ENCODE measurements around the gene FRMD1.
A peak's percentile ranks its signal among the peaks of the same experiment; 100 is the strongest.
"Not testable (repeated sequence)": the region's sequence is repeated elsewhere in the genome, so short reads cannot be mapped to it uniquely, and the experiment has no call there.

FRMD1 gene

GRCh38 chr6:168083514-168083885 is 4.5 kb upstream of the FRMD1 start:
- DNase-seq (ENCODE audit: insufficient read length, low spot score): no peak
- no peak for FAIRE-seq
- TF ChIP-seq SPI1 (IDR thresholded peaks at IDR 0.05; ENCODE audit: low read depth, low read length) (no peak), POU2F2 (IDR thresholded peaks at IDR 0.05; ENCODE audit: low read depth, low read length) (no peak), POLR2AphosphoS5 (IDR thresholded peaks at IDR 0.05; ENCODE audit: low read depth, low read length) (no peak), POLR2A (IDR thresholded peaks at IDR 0.05; ENCODE audit: low read depth, low read length) (no peak), PAX5 (IDR thresholded peaks at IDR 0.05; ENCODE audit: insufficient read depth, low read length, severe bottlenecking) (no peak), TAF1 (IDR thresholded peaks at IDR 0.05; ENCODE audit: low read depth, low read length) (no peak)

GRCh38 chr6:168082860-168083513 is 4.0 kb upstream of the FRMD1 start:
- TF ChIP-seq POLR2A (IDR thresholded peaks at IDR 0.05; ENCODE audit: low read depth, low read length): no peak
- TF ChIP-seq SPI1 (IDR thresholded peaks at IDR 0.05; ENCODE audit: low read depth, low read length): no peak
- FAIRE-seq: no peak

GRCh38 chr6:168081858-168082546 is 3.0 kb upstream of the FRMD1 start:
- FAIRE-seq: no peak
- TF ChIP-seq SPI1 (IDR thresholded peaks at IDR 0.05; ENCODE audit: low read depth, low read length): no peak
- TF ChIP-seq POU2F2 (IDR thresholded peaks at IDR 0.05; ENCODE audit: low read depth, low read length): no peak
- TF ChIP-seq TAF1 (IDR thresholded peaks at IDR 0.05; ENCODE audit: low read depth, low read length): no peak
- TF ChIP-seq POLR2A (IDR thresholded peaks at IDR 0.05; ENCODE audit: low read depth, low read length): no peak
- TF ChIP-seq POLR2AphosphoS5 (IDR thresholded peaks at IDR 0.05; ENCODE audit: low read depth, low read length): no peak
- TF ChIP-seq PAX5 (IDR thresholded peaks at IDR 0.05; ENCODE audit: insufficient read depth, low read length, severe bottlenecking): no peak
- no peak for DNase-seq (ENCODE audit: insufficient read length, low spot score)

More at GRCh38 chr6:168082860-168083513, 4.0 kb upstream of the FRMD1 start:
- no peak for DNase-seq (ENCODE audit: insufficient read length, low spot score)

GRCh38 chr6:168080393-168081077 is 1.5 kb upstream of the FRMD1 start:
- no peak for FAIRE-seq
- no peak for DNase-seq (ENCODE audit: insufficient read length, low spot score)
- TF ChIP-seq SPI1 (IDR thresholded peaks at IDR 0.05; ENCODE audit: low read depth, low read length): no peak
- no peak for TF ChIP-seq PAX5 (IDR thresholded peaks at IDR 0.05; ENCODE audit: insufficient read depth, low read length, severe bottlenecking)
- TF ChIP-seq POLR2AphosphoS5 (IDR thresholded peaks at IDR 0.05; ENCODE audit: low read depth, low read length): no peak
- no peak for TF ChIP-seq POU2F2 (IDR thresholded peaks at IDR 0.05; ENCODE audit: low read depth, low read length)
- no peak for TF ChIP-seq TAF1 (IDR thresholded peaks at IDR 0.05; ENCODE audit: low read depth, low read length)
- TF ChIP-seq POLR2A (IDR thresholded peaks at IDR 0.05; ENCODE audit: low read depth, low read length): no peak

- no peak for DNase-seq (ENCODE audit: insufficient read length, low spot score)
- no peak for FAIRE-seq
- TF ChIP-seq POLR2AphosphoS5 (IDR thresholded peaks at IDR 0.05; ENCODE audit: low read depth, low read length) (no peak), POLR2A (IDR thresholded peaks at IDR 0.05; ENCODE audit: low read depth, low read length) (no peak), POU2F2 (IDR thresholded peaks at IDR 0.05; ENCODE audit: low read depth, low read length) (no peak), TAF1 (IDR thresholded peaks at IDR 0.05; ENCODE audit: low read depth, low read length) (no peak), PAX5 (IDR thresholded peaks at IDR 0.05; ENCODE audit: insufficient read depth, low read length, severe bottlenecking) (no peak), SPI1 (IDR thresholded peaks at IDR 0.05; ENCODE audit: low read depth, low read length) (no peak)
These were observed 653 bp downstream of the FRMD1 start for GRCh38 chr6:168078175-168078942.

- not testable (repeated sequence) for FAIRE-seq; DNase-seq (ENCODE audit: insufficient read length, low spot score)
These were observed 1.6 kb downstream of the FRMD1 start for GRCh38 chr6:168077401-168077800.

- FAIRE-seq (no peak), DNase-seq (ENCODE audit: insufficient read length, low spot score) (no peak)
- no peak for TF ChIP-seq PAX5 (IDR thresholded peaks at IDR 0.05; ENCODE audit: insufficient read depth, low read length, severe bottlenecking)
- no peak for TF ChIP-seq POLR2AphosphoS5 (IDR thresholded peaks at IDR 0.05; ENCODE audit: low read depth, low read length)
These were observed 3.2 kb downstream of the FRMD1 start for GRCh38 chr6:168075787-168076202.

GRCh38 chr6:168075216-168075615 is 3.8 kb downstream of the FRMD1 start:
- DNase-seq (ENCODE audit: insufficient read length, low spot score) (no peak), FAIRE-seq (no peak)
- TF ChIP-seq PAX5 (IDR thresholded peaks at IDR 0.05; ENCODE audit: insufficient read depth, low read length, severe bottlenecking) (no peak), POU2F2 (IDR thresholded peaks at IDR 0.05; ENCODE audit: low read depth, low read length) (no peak), SPI1 (IDR thresholded peaks at IDR 0.05; ENCODE audit: low read depth, low read length) (no peak), POLR2AphosphoS5 (IDR thresholded peaks at IDR 0.05; ENCODE audit: low read depth, low read length) (no peak), TAF1 (IDR thresholded peaks at IDR 0.05; ENCODE audit: low read depth, low read length) (no peak), POLR2A (IDR thresholded peaks at IDR 0.05; ENCODE audit: low read depth, low read length) (no peak)

- DNase-seq (ENCODE audit: insufficient read length, low spot score) (no peak), FAIRE-seq (peak; percentile 66)
- no peak for TF ChIP-seq TAF1 (IDR thresholded peaks at IDR 0.05; ENCODE audit: low read depth, low read length)
These were observed 4.9 kb downstream of the FRMD1 start for GRCh38 chr6:168073937-168074730.
